HEK293 (cell line): ENCODE measurements around the gene RDH5.

Experiments
- CTCF ChIA-PET: fragments of 350-600 bp; formaldehyde crosslinking; extraction: SDS; loops from one replicate; lab custom pipeline; 2021; ENCODE audit warnings: antibody characterized with exemption; lab: Yijun Ruan, JAX
- POLR2A ChIA-PET: fragments of 300-600 bp; formaldehyde crosslinking; extraction: SDS; loops from one replicate; lab custom pipeline; 2020; ENCODE audit warnings: antibody characterized with exemption, inconsistent platforms; lab: Yijun Ruan, JAX
- H3K27ac ChIP-seq: fragments of 200-500 bp; sonication (Bioruptor generic); 2 replicates; pipeline ENCODE4 v1.5.1; 2014; ENCODE audit warnings: low read depth, low read length, control low read depth, inconsistent platforms; ENCODE audit errors: extremely low read depth
- H3K36me3 ChIP-seq, 2 experiments: fragments of 200-500 bp in 1 of 2; sonication (Bioruptor generic) in 1 of 2; 1 replicate in 1 of 2; 2 replicates in 1 of 2; pipeline ENCODE4 v1.5.1; 2014 to 2017; ENCODE audit warnings: inconsistent platforms in 2 of 2, low read length in 2 of 2; ENCODE audit not compliant: control insufficient read depth in 2 of 2, insufficient read depth in 1 of 2
- H3K4me1 ChIP-seq: fragments of 200-500 bp; sonication (Bioruptor generic); 2 replicates; pipeline ENCODE4 v1.5.1; 2014; ENCODE audit warnings: mild to moderate bottlenecking, low read length, inconsistent platforms; ENCODE audit not compliant: control insufficient read depth, insufficient read depth
- H3K4me3 ChIP-seq: 2 replicates; pipeline ENCODE4 v1.5.1; 2011; ENCODE audit warnings: low read depth, mild to moderate bottlenecking, control low read depth, low read length, moderate library complexity
- H3K9me3 ChIP-seq: fragments of 200-500 bp; sonication (Bioruptor generic); 2 replicates; pipeline ENCODE4 v1.5.1; 2014; ENCODE audit warnings: low read depth, low read length, inconsistent platforms; ENCODE audit not compliant: control insufficient read depth, insufficient read depth
- KLF1 ChIP-seq: fragments of 450-650 bp; formaldehyde crosslinking; IDR thresholded peaks from 2 replicates; pipeline ENCODE4 v1.5.1; 2016; ENCODE audit warnings: missing biosample characterization, missing genetic modification characterization
- KLF7 ChIP-seq: fragments of 450-650 bp; formaldehyde crosslinking; IDR thresholded peaks from 2 replicates; pipeline ENCODE4 v1.5.1; 2016; ENCODE audit warnings: missing biosample characterization, missing genetic modification characterization, borderline replicate concordance
- OVOL3 ChIP-seq: fragments of 450-650 bp; formaldehyde crosslinking; IDR thresholded peaks from 2 replicates; pipeline ENCODE4 v1.5.1; 2016; ENCODE audit warnings: missing biosample characterization, missing genetic modification characterization
- PRDM6 ChIP-seq: fragments of 450-650 bp; formaldehyde crosslinking; IDR thresholded peaks from 2 replicates; pipeline ENCODE4 v1.5.1; 2017; ENCODE audit warnings: missing biosample characterization, missing genetic modification characterization
- RBAK ChIP-seq: fragments of 450-650 bp; formaldehyde crosslinking; IDR thresholded peaks from 2 replicates; pipeline ENCODE4 v1.5.1; 2016; ENCODE audit warnings: missing biosample characterization, missing genetic modification characterization
- REPIN1 ChIP-seq: fragments of 450-650 bp; formaldehyde crosslinking; IDR thresholded peaks from 2 replicates; pipeline ENCODE4 v1.5.1; 2017; ENCODE audit warnings: missing biosample characterization, missing genetic modification characterization, low read depth
- SP2 ChIP-seq: fragments of 450-650 bp; formaldehyde crosslinking; IDR thresholded peaks from 2 replicates; pipeline ENCODE4 v1.5.1; 2016; ENCODE audit warnings: missing biosample characterization, missing genetic modification characterization
- SP3 ChIP-seq: fragments of 450-650 bp; formaldehyde crosslinking; IDR thresholded peaks from 2 replicates; pipeline ENCODE4 v1.5.1; 2016; ENCODE audit warnings: missing biosample characterization, missing genetic modification characterization
- WT1 ChIP-seq: fragments of 450-650 bp; formaldehyde crosslinking; IDR thresholded peaks from 2 replicates; pipeline ENCODE4 v1.5.1; 2016; ENCODE audit warnings: missing biosample characterization, missing genetic modification characterization
- ZBTB48 ChIP-seq: fragments of 450-650 bp; formaldehyde crosslinking; IDR thresholded peaks from 2 replicates; pipeline ENCODE4 v1.5.1; 2016; ENCODE audit warnings: missing biosample characterization, missing genetic modification characterization
- ZBTB7A ChIP-seq: fragments of 450-650 bp; formaldehyde crosslinking; IDR thresholded peaks from 2 replicates; pipeline ENCODE4 v1.5.1; 2016; ENCODE audit warnings: low read depth, missing biosample characterization, missing genetic modification characterization
- ZFP41 ChIP-seq: fragments of 450-650 bp; formaldehyde crosslinking; IDR thresholded peaks from 2 replicates; pipeline ENCODE4 v1.5.1; 2016; ENCODE audit warnings: missing biosample characterization, missing genetic modification characterization, borderline replicate concordance
- ZNF10 ChIP-seq: fragments of 450-650 bp; formaldehyde crosslinking; IDR thresholded peaks from 2 replicates; pipeline ENCODE4 v1.5.1; 2017; ENCODE audit warnings: missing biosample characterization, missing genetic modification characterization
- ZNF148 ChIP-seq: fragments of 450-650 bp; formaldehyde crosslinking; IDR thresholded peaks from 2 replicates; pipeline ENCODE4 v1.5.0; 2017; ENCODE audit warnings: missing biosample characterization, missing genetic modification characterization, borderline replicate concordance
- ZNF211 ChIP-seq: fragments of 450-650 bp; formaldehyde crosslinking; IDR thresholded peaks from 2 replicates; pipeline ENCODE4 v1.5.1; 2016; ENCODE audit warnings: low read depth, missing biosample characterization, missing genetic modification characterization
- ZNF302 ChIP-seq: fragments of 450-650 bp; formaldehyde crosslinking; IDR thresholded peaks from 2 replicates; pipeline ENCODE4 v1.5.1; 2016; ENCODE audit warnings: missing biosample characterization, missing genetic modification characterization, low read depth
- ZNF341 ChIP-seq: fragments of 450-650 bp; formaldehyde crosslinking; IDR thresholded peaks from 2 replicates; pipeline ENCODE4; 2016; ENCODE audit warnings: low read depth, missing biosample characterization, missing genetic modification characterization
- ZNF366 ChIP-seq: fragments of 450-650 bp; formaldehyde crosslinking; conservative IDR thresholded peaks from 2 replicates; pipeline ENCODE4 v1.5.1; 2016; ENCODE audit warnings: missing biosample characterization, missing genetic modification characterization
- ZNF398 ChIP-seq: fragments of 450-650 bp; formaldehyde crosslinking; IDR thresholded peaks from 2 replicates; pipeline ENCODE4 v1.5.1; 2017; ENCODE audit warnings: missing biosample characterization, missing genetic modification characterization
- ZNF416 ChIP-seq: fragments of 450-650 bp; formaldehyde crosslinking; IDR thresholded peaks from 2 replicates; pipeline ENCODE4 v1.5.1; 2016; ENCODE audit warnings: missing biosample characterization, missing genetic modification characterization
- ZNF521 ChIP-seq: fragments of 450-650 bp; formaldehyde crosslinking; IDR thresholded peaks from 2 replicates; pipeline ENCODE4 v1.5.1; 2017; ENCODE audit warnings: missing biosample characterization, mild to moderate bottlenecking, missing genetic modification characterization
- ZNF560 ChIP-seq: fragments of 450-650 bp; formaldehyde crosslinking; IDR thresholded peaks from 2 replicates; pipeline ENCODE4 v1.5.1; 2017; ENCODE audit warnings: missing biosample characterization, missing genetic modification characterization, borderline replicate concordance
- ZNF624 ChIP-seq: fragments of 450-650 bp; formaldehyde crosslinking; IDR thresholded peaks from 2 replicates; pipeline ENCODE4 v1.5.1; 2017; ENCODE audit warnings: missing biosample characterization, missing genetic modification characterization
- ZNF629 ChIP-seq: fragments of 450-650 bp; formaldehyde crosslinking; IDR thresholded peaks from 2 replicates; pipeline ENCODE4 v1.5.1; 2017; ENCODE audit warnings: missing biosample characterization, missing genetic modification characterization
- ZNF658 ChIP-seq: fragments of 450-650 bp; formaldehyde crosslinking; IDR thresholded peaks from 2 replicates; pipeline ENCODE4; 2016; ENCODE audit warnings: missing biosample characterization, missing genetic modification characterization
- ZNF664 ChIP-seq: fragments of 450-650 bp; formaldehyde crosslinking; IDR thresholded peaks from 2 replicates; pipeline ENCODE4 v1.5.1; 2016; ENCODE audit warnings: missing biosample characterization, missing genetic modification characterization
- ZNF707 ChIP-seq: fragments of 450-650 bp; formaldehyde crosslinking; IDR thresholded peaks from 2 replicates; pipeline ENCODE4 v1.5.1; 2016; ENCODE audit warnings: missing biosample characterization, missing genetic modification characterization

RDH5 gene

GRCh38 chr12:55698241-55698955 lies 21.8 kb upstream of the RDH5 start:
- no peak overlapping the region for H3K27ac ChIP-seq
- no peaks in the 10 kb centered on the region for H3K9me3 ChIP-seq
- H3K4me3 ChIP-seq: no peak overlapping the region
- no peaks in the 10 kb centered on the region for H3K4me1 ChIP-seq
- ChIA-PET CTCF (interaction anchor here (0.7 to 1.1 kb wide), 2 partner anchors 16 to 939 kb away, joined by 4 read pairs; a partner anchor contains a TSS), POLR2A (interaction anchor here (0.8 kb wide), 1 partner anchor 31 kb away, joined by 3 read pairs; the partner anchor contains the start of gene CD63)
- no peak for TF ChIP-seq OVOL3 (tag by site-specific recombination)
- TF ChIP-seq ZNF624 (tag by site-specific recombination): no peak
- TF ChIP-seq PRDM6: no peak
- no peak for TF ChIP-seq ZFP41 (tag by site-specific recombination)
- no peak for TF ChIP-seq SP3 (tag by site-specific recombination)
- TF ChIP-seq ZNF629 (tag by site-specific recombination): no peak
- TF ChIP-seq REPIN1 (tag by site-specific recombination): no peak
- TF ChIP-seq ZNF341 (tag by site-specific recombination): no peak
- no peak for TF ChIP-seq ZNF707 (tag by site-specific recombination)
- no peak for TF ChIP-seq ZNF560 (tag by site-specific recombination)
- no peak for TF ChIP-seq ZNF521 (tag by site-specific recombination)
- no peak for TF ChIP-seq SP2 (tag by site-specific recombination)
- no peak for TF ChIP-seq ZNF211 (tag by site-specific recombination)
- TF ChIP-seq ZBTB48 (tag by site-specific recombination): no peak
- no peak for TF ChIP-seq ZNF664
- no peak for TF ChIP-seq ZBTB7A (tag by site-specific recombination)
- no peak for TF ChIP-seq KLF7 (tag by site-specific recombination)
- TF ChIP-seq RBAK (tag by site-specific recombination): no peak
- peaks cover 0 to 6% of the 10 kb centered on the region in 2 experiments; a peak in 1 of 3 replicates for H3K36me3 ChIP-seq

- Histone ChIP-seq H3K27ac (no peak overlapping the region), H3K4me3 (no peak overlapping the region), H3K36me3 (peaks cover 0 to 3% of the 10 kb centered on the region in 2 experiments; a peak in 1 of 3 replicates), H3K9me3 (no peaks in the 10 kb centered on the region), H3K4me1 (no peaks in the 10 kb centered on the region)
- POLR2A ChIA-PET: interaction anchor here (0.8 kb wide), 1 partner anchor 30 kb away, joined by 3 read pairs; the partner anchor contains the start of gene CD63
- no peak for TF ChIP-seq ZNF416 (tag by site-specific recombination)
- TF ChIP-seq WT1 (tag by site-specific recombination): no peak
- no peak for TF ChIP-seq ZNF658 (tag by site-specific recombination)
- no peak for TF ChIP-seq ZNF302 (tag by site-specific recombination)
- TF ChIP-seq ZNF624 (tag by site-specific recombination): no peak
- TF ChIP-seq ZNF148 (tag by site-specific recombination): no peak
- no peak for TF ChIP-seq ZNF366
- TF ChIP-seq KLF1: no peak
- no peak for TF ChIP-seq ZNF10
- no peak for TF ChIP-seq ZNF398 (tag by site-specific recombination)
- CTCF ChIA-PET: interaction anchor here (0.7 to 1.1 kb wide), 2 partner anchors 17 to 938 kb away, joined by 4 read pairs; a partner anchor contains a TSS
Measured at GRCh38 chr12:55698965-55699364, 21.2 kb upstream of the RDH5 start.
